H1 (cell line): Measurements from ENCODE around the gene CIAO2A. TPM values are rescaled to one million over a fixed set of nuclear protein-coding genes. Genes with fewer than 3 reads are reported as not detected.

Experiments used
- CTCF ChIA-PET: fragments of 300-600 bp; sonication (Branson Sonifier 250); formaldehyde crosslinking; loops from one replicate; lab custom pipeline; 2021; ENCODE audit not compliant: partially characterized antibody; lab: Charles Lee
- POLR2A ChIA-PET: fragments of 300-600 bp; sonication (Branson Sonifier 250); formaldehyde crosslinking; loops from one replicate; lab custom pipeline; 2021; ENCODE audit warnings: inconsistent platforms; ENCODE audit not compliant: partially characterized antibody; lab: Charles Lee
- DNase-seq, 2 experiments: peaks; one replicate each; pipeline versions ENCODE4 v3.0.0 to v3.0.0-alpha.2; 2010 to 2022; ENCODE audit warnings: low spot score in 2 of 2, low read depth in 1 of 2, mixed read lengths in 1 of 2
- FAIRE-seq: peaks from 2 replicates; lab custom pipeline; 2011; peaks lifted over from hg19 to GRCh38; lab: Jason Lieb, UNC
- H2AFZ ChIP-seq: 2 replicates; pipeline ENCODE4 v1.8.1; 2012; ENCODE audit warnings: low read length, inconsistent platforms
- H2AK5ac ChIP-seq: 2 replicates; pipeline ENCODE4 v1.6.1; 2013; ENCODE audit warnings: low read depth, low read length
- H2BK120ac ChIP-seq: replicated peaks from 2 replicates; pipeline ENCODE3; 2013; ENCODE audit warnings: low read depth, low read length, inconsistent platforms
- H2BK12ac ChIP-seq: 2 replicates; pipeline ENCODE4 v1.6.1; 2013; ENCODE audit warnings: low read depth, low read length
- H2BK15ac ChIP-seq: 2 replicates; pipeline ENCODE4 v1.6.1; 2013; ENCODE audit warnings: low read length
- H2BK20ac ChIP-seq: 2 replicates; pipeline ENCODE4 v1.6.1; 2013; ENCODE audit warnings: low read length
- H2BK5ac ChIP-seq: 2 replicates; pipeline ENCODE4 v1.6.1; 2013; ENCODE audit warnings: low read depth, low read length
- H3K14ac ChIP-seq: 2 replicates; pipeline ENCODE4 v1.6.1; 2013; ENCODE audit warnings: inconsistent platforms; ENCODE audit not compliant: insufficient read length
- H3K18ac ChIP-seq: 2 replicates; pipeline ENCODE4 v1.6.1; 2013; ENCODE audit warnings: low read length; ENCODE audit errors: extremely low read depth
- H3K23ac ChIP-seq: 2 replicates; pipeline ENCODE4 v1.6.1; 2013; ENCODE audit warnings: inconsistent platforms; ENCODE audit not compliant: insufficient read length
- H3K23me2 ChIP-seq: 2 replicates; pipeline ENCODE4 v1.6.1; 2013; ENCODE audit warnings: low read depth, low read length
- H3K27ac ChIP-seq: 2 replicates; pipeline ENCODE4 v1.6.1; 2011; ENCODE audit warnings: low read depth, low read length, inconsistent platforms
- H3K27me3 ChIP-seq, 4 experiments: replicated peaks in 1 of 4; 1 replicate in 1 of 4; 2 replicates in 3 of 4; pipeline versions ENCODE4 v1.6.1 to v1.8.1; 2011 to 2013; ENCODE audit warnings: low read length in 3 of 4, mild to moderate bottlenecking in 3 of 4, inconsistent platforms in 2 of 4, mixed read lengths in 2 of 4, moderate library complexity in 1 of 4; ENCODE audit not compliant: control insufficient read depth in 3 of 4, insufficient read depth in 3 of 4; ENCODE audit errors: extremely low read depth in 1 of 4
- H3K36me3 ChIP-seq, 4 experiments: 2 replicates each; pipeline versions ENCODE4 v1.6.1 to v1.8.1; 2011 to 2013; ENCODE audit warnings: mild to moderate bottlenecking in 4 of 4, low read length in 3 of 4, moderate library complexity in 2 of 4, control low read depth in 1 of 4, inconsistent platforms in 1 of 4; ENCODE audit not compliant: insufficient read depth in 4 of 4, control insufficient read depth in 2 of 4
- H3K4ac ChIP-seq: replicated peaks from 2 replicates; pipeline ENCODE3; 2013; ENCODE audit warnings: low read length, low read depth, mixed read lengths, inconsistent platforms; ENCODE audit not compliant: insufficient read length
- H3K4me1 ChIP-seq, 4 experiments: replicated peaks in 1 of 4; 1 replicate in 1 of 4; 2 replicates in 3 of 4; pipeline versions ENCODE4 v1.6.1 to v1.8.1; 2011 to 2013; ENCODE audit warnings: low read length in 3 of 4, inconsistent platforms in 2 of 4, mixed read lengths in 1 of 4; ENCODE audit not compliant: insufficient read depth in 4 of 4, control insufficient read depth in 3 of 4
- H3K4me2 ChIP-seq, 2 experiments: 2 replicates each; pipeline versions ENCODE4 v1.6.1 to v1.8.1; 2011 to 2013; ENCODE audit warnings: low read depth in 2 of 2, low read length in 2 of 2, control low read depth in 1 of 2, inconsistent platforms in 1 of 2, mild to moderate bottlenecking in 1 of 2; ENCODE audit not compliant: insufficient read depth in 1 of 2
- H3K4me3 ChIP-seq, 4 experiments: fragments of 200-600, 300-600 bp in 1 of 4; sonication (generic), shearing (Covaris generic), sonication (Bioruptor Twin) in 1 of 4; 2 replicates each; pipeline versions ENCODE4 v1.5.1 to v1.8.1; 2011 to 2016; ENCODE audit warnings: low read length in 4 of 4, low read depth in 3 of 4, control low read depth in 2 of 4, inconsistent platforms in 2 of 4, mild to moderate bottlenecking in 2 of 4, mixed read lengths in 1 of 4, moderate library complexity in 1 of 4; ENCODE audit not compliant: insufficient read depth in 2 of 4; ENCODE audit errors: extremely low read depth in 1 of 4
- H3K56ac ChIP-seq: replicated peaks from 2 replicates; pipeline ENCODE3; 2013; ENCODE audit warnings: low read depth, mild to moderate bottlenecking, mixed read lengths, low read length, inconsistent platforms; ENCODE audit not compliant: insufficient read length
- H3K79me1 ChIP-seq: 2 replicates; pipeline ENCODE4 v1.6.1; 2013; ENCODE audit warnings: low read depth, low read length, control low read depth
- H3K79me2 ChIP-seq, 2 experiments: 2 replicates each; pipeline versions ENCODE4 v1.6.1 to v1.8.1; 2012 to 2013; ENCODE audit warnings: low read length in 2 of 2, mild to moderate bottlenecking in 2 of 2, inconsistent platforms in 1 of 2; ENCODE audit not compliant: insufficient read depth in 2 of 2, control insufficient read depth in 1 of 2
- H3K9ac ChIP-seq, 4 experiments: replicated peaks in 1 of 4; 1 replicate in 1 of 4; 2 replicates in 3 of 4; pipeline versions ENCODE4 v1.6.1 to v1.8.1; 2011 to 2013; ENCODE audit warnings: low read depth in 3 of 4, low read length in 3 of 4, control low read depth in 2 of 4, mild to moderate bottlenecking in 2 of 4, moderate library complexity in 2 of 4, inconsistent platforms in 1 of 4; ENCODE audit errors: extremely low read depth in 1 of 4
- H3K9me3 ChIP-seq, 2 experiments: 2 replicates each; pipeline versions ENCODE4 v1.6.1 to v1.8.1; 2012 to 2013; ENCODE audit warnings: mild to moderate bottlenecking in 2 of 2, moderate library complexity in 2 of 2, control low read depth in 1 of 2, inconsistent platforms in 1 of 2, low read depth in 1 of 2, low read length in 1 of 2, mixed read lengths in 1 of 2; ENCODE audit not compliant: insufficient read depth in 2 of 2
- H4K20me1 ChIP-seq, 2 experiments: replicated peaks in 1 of 2; 2 replicates each; pipeline versions ENCODE3 to v1.8.1; 2011 to 2013; ENCODE audit warnings: inconsistent platforms in 2 of 2, low read length in 2 of 2, mild to moderate bottlenecking in 1 of 2; ENCODE audit not compliant: insufficient read depth in 2 of 2, control insufficient read depth in 1 of 2
- H4K5ac ChIP-seq: 2 replicates; pipeline ENCODE4 v1.6.1; 2013; ENCODE audit warnings: low read length, low read depth, mixed read lengths, inconsistent platforms; ENCODE audit not compliant: insufficient read length
- H4K8ac ChIP-seq: 2 replicates; pipeline ENCODE4 v1.8.0; 2013; ENCODE audit warnings: mild to moderate bottlenecking, moderate library complexity, low read length, inconsistent platforms; ENCODE audit not compliant: insufficient read depth; ENCODE audit errors: extremely low read depth
- H4K91ac ChIP-seq: replicated peaks from 2 replicates; pipeline ENCODE3; 2013; ENCODE audit warnings: low read length, mixed read lengths, inconsistent platforms; ENCODE audit not compliant: insufficient read length
- BRCA1 ChIP-seq: IDR thresholded peaks from 2 replicates; pipeline ENCODE4 v1.6.1; 2012; ENCODE audit warnings: low read depth, low read length, improper control_type of control experiment
- CHD2 ChIP-seq: IDR thresholded peaks from 2 replicates; pipeline ENCODE4 v1.6.1; 2012; ENCODE audit warnings: low read length, improper control_type of control experiment
- KDM4A ChIP-seq: IDR thresholded peaks from one replicate; pipeline ENCODE4 v1.7.1; 2012; ENCODE audit warnings: low read depth, mild to moderate bottlenecking, moderate library complexity, low read length, inconsistent platforms; ENCODE audit not compliant: severe bottlenecking
- NRF1 ChIP-seq: IDR thresholded peaks from 2 replicates; pipeline ENCODE4 v1.6.1; 2011; ENCODE audit warnings: mild to moderate bottlenecking, low read depth, low read length, improper control_type of control experiment
- POU5F1 ChIP-seq: IDR thresholded peaks from 2 replicates; pipeline ENCODE4 v1.6.1; 2011; ENCODE audit warnings: low read depth, mild to moderate bottlenecking, low read length, moderate library complexity
- RFX5 ChIP-seq: IDR thresholded peaks from 2 replicates; pipeline ENCODE4 v1.6.1; 2011; ENCODE audit warnings: low read depth, low read length, improper control_type of control experiment, borderline replicate concordance
- SAP30 ChIP-seq: fragments of 300-600 bp; sonication (generic); IDR thresholded peaks from 2 replicates; pipeline ENCODE4 v1.7.1; 2012; ENCODE audit warnings: low read length, moderate library complexity, mild to moderate bottlenecking, inconsistent platforms; ENCODE audit not compliant: insufficient read depth, insufficient replicate concordance
- SIN3A ChIP-seq, 2 experiments: IDR thresholded peaks in 1 of 2; conservative IDR thresholded peaks in 1 of 2; 2 replicates each; pipeline ENCODE4 v1.6.1; 2011 to 2012; ENCODE audit warnings: low read length in 2 of 2, improper control_type of control experiment in 1 of 2, low read depth in 1 of 2, mild to moderate bottlenecking in 1 of 2
- SIX5 ChIP-seq: IDR thresholded peaks from 2 replicates; pipeline ENCODE4 v1.6.1; 2011; ENCODE audit warnings: mild to moderate bottlenecking, low read depth, low read length
- SP4 ChIP-seq: IDR thresholded peaks from 2 replicates; pipeline ENCODE4 v1.6.1; 2012; ENCODE audit warnings: low read length, inconsistent platforms
- TAF7 ChIP-seq: optimal IDR thresholded peaks from 2 replicates; pipeline ENCODE3; 2011; ENCODE audit warnings: low read depth, mild to moderate bottlenecking, inconsistent platforms, low read length, moderate library complexity, borderline replicate concordance
- ZNF274 ChIP-seq: IDR thresholded peaks from 2 replicates; pipeline ENCODE4 v1.7.0; 2012; ENCODE audit warnings: low read length, borderline replicate concordance; ENCODE audit errors: extremely low read depth
- WGBS, 2 experiments: shearing (Covaris generic) in 1 of 2; methylation state at CpG; one replicate each; pipeline versions ENCODE4 v1.1.6 to v1.1.7; 2013 to 2015; ENCODE audit warnings: low lambda C conversion rate in 2 of 2, mixed read lengths in 2 of 2, inconsistent platforms in 1 of 2, low coverage in 1 of 2, missing lambda C conversion rate in 1 of 2; ENCODE audit not compliant: insufficient replicate concordance in 2 of 2, insufficient coverage in 1 of 2, insufficient read length in 1 of 2; ENCODE audit errors: extremely low coverage in 1 of 2, missing lambda C conversion rate in 1 of 2; 5-methylcytosine and 5-hydroxymethylcytosine counted together
- polyA plus RNA-seq, 7 experiments: library from polyadenylated mRNA; depleted of rRNA in 3 of 7; stranded (reverse) in 5 of 7; unstranded in 2 of 7; fragments of >200 nt in 5 of 7; fragments of 200-250 nt in 2 of 7; gene quantifications; 1 replicate in 5 of 7; 2 replicates in 1 of 7; 4 replicates in 1 of 7; pipeline versions ENCODE4 v1.2.1 to v1.2.3, GENCODE V29; 2011 to 2013; ENCODE audit warnings: missing spikeins in 2 of 7, mixed read lengths in 2 of 7
- total RNA-seq: library from RNA; stranded (reverse); fragmentation: NEBNext Ultra II Directional; extraction: Animal tissue kit (Norgen Biotek cat#: 25700); gene quantifications from 2 replicates; pipeline ENCODE4 v1.2.1, GENCODE V29; 2021
- TF ChIP-seq, protein P1 (sequence below): IDR thresholded peaks from 2 replicates; pipeline ENCODE4 v1.6.1; 2011; ENCODE audit warnings: low read depth, mild to moderate bottlenecking, low read length; ENCODE audit not compliant: insufficient read depth

The CIAO2A gene
- total and polyA plus RNA-seq, 2 of the 8 experiments (the other 6 are each of a cell fraction or from before 2014, with no cell fraction given), result 76.4 to 86.5 TPM

DNA sequence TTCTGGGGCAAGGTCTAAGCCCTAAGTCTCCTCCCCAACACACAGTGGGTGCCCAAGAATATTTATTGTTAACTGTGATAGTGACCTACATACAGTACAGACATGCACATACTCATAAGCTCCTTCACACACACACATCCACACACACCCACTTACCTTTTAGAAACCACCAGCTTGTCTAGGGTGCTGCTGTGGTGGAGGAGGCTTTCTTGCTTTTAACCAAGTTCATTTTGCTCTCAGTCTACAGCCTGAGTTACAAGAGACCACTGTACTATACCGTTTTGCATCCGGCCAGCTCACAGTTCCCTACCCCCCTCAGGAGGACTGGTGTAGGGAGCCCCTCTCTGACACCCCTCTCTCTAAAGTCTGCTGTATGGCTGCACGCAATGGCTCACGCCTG, 64.0 kb downstream of the CIAO2A start:
- no peak for FAIRE-seq
- no peak overlapping the region for H4K91ac ChIP-seq
- TF ChIP-seq BRCA1 (no peak), NRF1 (no peak), ZNF274 (no peak), CHD2 (no peak), SAP30 (no peak), TAF7 (no peak), SIN3A (conservative IDR thresholded peaks at IDR 0.05 in 1 of 2, IDR thresholded peaks at IDR 0.05 in 1 of 2; ENCODE audit: low read depth in 1 of 2, low read length in 2 of 2) (no peak), POU5F1 (no peak), SP4 (no peak), SIX5 (no peak), RFX5 (no peak), KDM4A (no peak)
- TF ChIP-seq, protein P1, sequence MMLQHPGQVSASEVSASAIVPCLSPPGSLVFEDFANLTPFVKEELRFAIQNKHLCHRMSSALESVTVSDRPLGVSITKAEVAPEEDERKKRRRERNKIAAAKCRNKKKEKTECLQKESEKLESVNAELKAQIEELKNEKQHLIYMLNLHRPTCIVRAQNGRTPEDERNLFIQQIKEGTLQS, result no peak

More for the DNA sequence above, 64.0 kb downstream of the CIAO2A start:
- WGBS, 2 experiments, result 90% methylated on average over 4 of the region's 4 CpGs; no CpG with 5 or more reads in 1 of the 2 experiments
- H3K4me3 ChIP-seq, result no peak overlapping the region
- no peak overlapping the region for H2AK5ac ChIP-seq
- H3K23me2 ChIP-seq, result no peaks in the 10 kb centered on the region; the same call in 1 of the 2 replicates
- H2BK5ac ChIP-seq, result no peak overlapping the region
- H4K5ac ChIP-seq, result no peak overlapping the region
- peaks cover 0 to 3% (median under 1%) of the 10 kb centered on the region in 4 experiments; a peak in 3 of 7 replicates for H3K4me1 ChIP-seq
- H2BK120ac ChIP-seq, result no peak overlapping the region
- no peak overlapping the region for H3K18ac ChIP-seq
- no peak overlapping the region for H3K4me2 ChIP-seq
- no peak overlapping the region for H4K8ac ChIP-seq
- no peak overlapping the region for H3K56ac ChIP-seq
- DNase-seq, result no peak
- H2BK15ac ChIP-seq, result no peak overlapping the region
- no peak overlapping the region for H3K14ac ChIP-seq
- no peaks in the 10 kb centered on the region for H3K27me3 ChIP-seq
- H3K27ac ChIP-seq, result no peak overlapping the region
- no peaks in the 10 kb centered on the region; a peak in 1 of 8 replicates for H3K36me3 ChIP-seq
- no peaks in the 10 kb centered on the region for H4K20me1 ChIP-seq
- H3K79me2 ChIP-seq, result no peaks in the 10 kb centered on the region
- ChIA-PET POLR2A (interaction anchor here (0.6 to 1.4 kb wide), 2 partner anchors 11 to 109 kb away, joined by 3 to 5 read pairs; no protein-coding TSS in a partner anchor), CTCF (interaction anchor here (0.6 to 3.9 kb wide), 6 partner anchors 10 to 203 kb away, joined by 3 to 24 read pairs (median 4); partner anchors contain the start of gene DAPK2)
- H2AFZ ChIP-seq, result no peak overlapping the region
- H3K9me3 ChIP-seq, result no peaks in the 10 kb centered on the region
- H2BK12ac ChIP-seq, result no peak overlapping the region
- H3K9ac ChIP-seq, result no peak overlapping the region
- H2BK20ac ChIP-seq, result no peak overlapping the region
- H3K79me1 ChIP-seq, result no peaks in the 10 kb centered on the region; the same call in 1 of the 2 replicates
- no peak overlapping the region for H3K23ac ChIP-seq
- H3K4ac ChIP-seq, result no peak overlapping the region
